Fibroblast of lung (primary cell): ENCODE results near the gene EZR. TPM values are rescaled to one million over a fixed set of nuclear protein-coding genes. Genes with fewer than 3 reads are reported as not detected.

ENCODE experiments used
- DNase-seq, 2 donors: peaks; one replicate each; pipeline versions ENCODE4 v3.0.0 to v3.0.0-alpha.2; 2010; ENCODE audit warnings: low read depth in 2 of 2
- H2AFZ ChIP-seq: 2 replicates; pipeline ENCODE4 v1.5.1; 2012; ENCODE audit warnings: low read length, control low read depth, inconsistent platforms
- H3K27ac ChIP-seq: 2 replicates; pipeline ENCODE4 v1.5.1; 2011; ENCODE audit warnings: low read length, control low read depth; ENCODE audit not compliant: insufficient read depth
- H3K27me3 ChIP-seq: 2 replicates; pipeline ENCODE4 v1.5.1; 2011; ENCODE audit warnings: mild to moderate bottlenecking, low read length; ENCODE audit not compliant: control insufficient read depth, insufficient read depth
- H3K36me3 ChIP-seq: 2 replicates; pipeline ENCODE4 v1.5.1; 2011; ENCODE audit warnings: low read length; ENCODE audit not compliant: control insufficient read depth, insufficient read depth
- H3K4me1 ChIP-seq: 2 replicates; pipeline ENCODE4 v1.5.1; 2011; ENCODE audit warnings: low read length; ENCODE audit not compliant: control insufficient read depth, insufficient read depth; ENCODE audit errors: extremely low read depth
- H3K4me2 ChIP-seq: 2 replicates; pipeline ENCODE4 v1.5.1; 2011; ENCODE audit warnings: low read length, control low read depth; ENCODE audit not compliant: insufficient read depth; ENCODE audit errors: extremely low read depth
- H3K4me3 ChIP-seq, 4 experiments: fragments of 200-600 bp in 1 of 4; sonication (generic) in 1 of 4; replicated peaks in 1 of 4; 2 replicates each; pipeline ENCODE4 v1.5.1; 2011 to 2016; ENCODE audit warnings: low read length in 4 of 4, low read depth in 3 of 4, mild to moderate bottlenecking in 3 of 4, control low read depth in 2 of 4, inconsistent platforms in 1 of 4, mixed read lengths in 1 of 4; ENCODE audit not compliant: insufficient read depth in 1 of 4; ENCODE audit errors: control extremely low read depth in 1 of 4
- H3K79me2 ChIP-seq: 2 replicates; pipeline ENCODE4 v1.5.1; 2012; ENCODE audit warnings: mild to moderate bottlenecking, low read length, inconsistent platforms; ENCODE audit not compliant: control insufficient read depth, insufficient read depth
- H3K9ac ChIP-seq: 2 replicates; pipeline ENCODE4 v1.5.1; 2011; ENCODE audit warnings: mild to moderate bottlenecking, low read length, control low read depth; ENCODE audit not compliant: insufficient read depth
- H3K9me3 ChIP-seq: 2 replicates; pipeline ENCODE4 v1.5.1; 2012; ENCODE audit warnings: low read depth, low read length; ENCODE audit not compliant: control insufficient read depth, insufficient read depth
- H4K20me1 ChIP-seq: 2 replicates; pipeline ENCODE4 v1.5.1; 2011; ENCODE audit warnings: low read length; ENCODE audit not compliant: control insufficient read depth, insufficient read depth; ENCODE audit errors: extremely low read depth
- CTCF ChIP-seq, 2 donors: IDR thresholded peaks in 1 of 2; conservative IDR thresholded peaks in 1 of 2; 1 replicate in 1 of 2; 2 replicates in 1 of 2; pipeline ENCODE4 v1.5.1; 2011 to 2012; ENCODE audit warnings: low read length in 2 of 2, control low read depth in 1 of 2, inconsistent platforms in 1 of 2, low read depth in 1 of 2, mild to moderate bottlenecking in 1 of 2
- EZH2 ChIP-seq: IDR thresholded peaks from 2 replicates; pipeline ENCODE4 v1.5.1; 2012; ENCODE audit warnings: low read length, control low read depth, mild to moderate bottlenecking; ENCODE audit errors: missing control alignments
- polyA plus RNA-seq, 2 donors: library from polyadenylated mRNA; depleted of rRNA in 1 of 2; stranded (reverse) in 1 of 2; unstranded in 1 of 2; fragments of >200 nt; gene quantifications; 2 replicates each; pipeline ENCODE4 v1.2.1, GENCODE V29; 2011 to 2012; ENCODE audit warnings: missing spikeins in 1 of 2
- total RNA-seq: library from RNA; depleted of rRNA; stranded (reverse); fragments of >200 nt; gene quantifications from 2 replicates; pipeline ENCODE4 v1.2.1, GENCODE V29; 2014

Gene EZR
- total and polyA plus RNA-seq, 2 donors (not counting 1 experiment from before 2014, with no cell fraction given), result 89.0 to 132 TPM

- no peak for DNase-seq
- TF ChIP-seq CTCF (conservative IDR thresholded peaks at IDR 0.05 in 1 of 2, IDR thresholded peaks at IDR 0.05 in 1 of 2; ENCODE audit: low read depth in 1 of 2, low read length in 2 of 2) (no peak), EZH2 (no peak)
- Histone ChIP-seq H4K20me1 (no peaks in the 10 kb centered on the region), H3K4me1 (no peaks in the 10 kb centered on the region), H3K9me3 (no peaks in the 10 kb centered on the region), H3K9ac (no peak overlapping the region), H2AFZ (no peak overlapping the region), H3K27ac (no peak overlapping the region), H3K27me3 (no peaks in the 10 kb centered on the region), H3K79me2 (no peaks in the 10 kb centered on the region), H3K4me3 (no peak overlapping the region), H3K36me3 (peaks cover 34% of the 10 kb centered on the region), H3K4me2 (no peak overlapping the region)
These were observed 53.6 kb downstream of the EZR start for GRCh38 chr6:158765499-158766068.

- peaks cover 32% of the 10 kb centered on the region for H3K36me3 ChIP-seq
These were observed 54.2 kb downstream of the EZR start for GRCh38 chr6:158764926-158765325.

GRCh38 chr6:158764183-158764849 lies 54.9 kb downstream of the EZR start:
- peaks cover 27% of the 10 kb centered on the region for H3K36me3 ChIP-seq
- DNase-seq, result no peak
- H3K4me2 ChIP-seq, result no peak overlapping the region
- H3K9ac ChIP-seq, result no peak overlapping the region
- no peak overlapping the region for H3K4me3 ChIP-seq
- H3K4me1 ChIP-seq, result no peaks in the 10 kb centered on the region
- no peak overlapping the region for H3K27ac ChIP-seq
- H3K79me2 ChIP-seq, result no peaks in the 10 kb centered on the region
- H2AFZ ChIP-seq, result no peak overlapping the region
- TF ChIP-seq CTCF (conservative IDR thresholded peaks at IDR 0.05 in 1 of 2, IDR thresholded peaks at IDR 0.05 in 1 of 2; ENCODE audit: low read depth in 1 of 2, low read length in 2 of 2), result no peak
- no peak for TF ChIP-seq EZH2
- H4K20me1 ChIP-seq, result no peaks in the 10 kb centered on the region
- no peaks in the 10 kb centered on the region for H3K9me3 ChIP-seq
- H3K27me3 ChIP-seq, result no peaks in the 10 kb centered on the region

More at GRCh38 chr6:158764926-158765325, 54.2 kb downstream of the EZR start:
- H3K27ac ChIP-seq, result no peak overlapping the region
- H3K27me3 ChIP-seq, result no peaks in the 10 kb centered on the region
- H3K9me3 ChIP-seq, result no peaks in the 10 kb centered on the region
- TF ChIP-seq EZH2, result no peak
- no peak for TF ChIP-seq CTCF (conservative IDR thresholded peaks at IDR 0.05 in 1 of 2, IDR thresholded peaks at IDR 0.05 in 1 of 2; ENCODE audit: low read depth in 1 of 2, low read length in 2 of 2)
- no peak overlapping the region for H3K4me2 ChIP-seq
- no peak for DNase-seq
- no peaks in the 10 kb centered on the region for H4K20me1 ChIP-seq
- H3K79me2 ChIP-seq, result no peaks in the 10 kb centered on the region
- no peak overlapping the region for H3K9ac ChIP-seq
- no peak overlapping the region for H2AFZ ChIP-seq
- no peaks in the 10 kb centered on the region for H3K4me1 ChIP-seq
- H3K4me3 ChIP-seq, result no peak overlapping the region
